ENCODE data around the gene PDE8B. TPM values are rescaled to one million over a fixed set of nuclear protein-coding genes. Genes with fewer than 3 reads are reported as not detected.

The PDE8B gene
- total RNA-seq, 1 experiment from 2014 or later = 0.07 TPM

DNA sequence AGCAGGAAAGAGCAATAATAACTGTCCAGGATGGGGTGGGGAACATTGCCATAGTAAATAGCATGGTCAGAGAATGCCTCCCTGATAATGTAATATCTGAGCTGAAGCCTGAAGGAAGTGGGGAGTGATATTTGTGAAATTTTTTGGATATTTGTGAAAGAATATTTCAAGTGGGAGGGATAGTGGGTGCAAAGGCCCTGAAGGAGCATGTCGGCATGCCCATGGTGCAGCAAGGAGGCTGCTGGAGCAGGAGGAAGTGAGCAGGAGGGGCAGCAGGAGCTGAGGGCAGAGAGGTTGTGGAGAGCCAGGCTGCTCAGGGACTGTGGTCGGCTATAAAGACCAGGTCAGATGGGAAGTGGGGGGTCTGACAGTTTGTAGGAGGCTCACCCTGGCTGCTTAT lies 21.1 kb upstream of the PDE8B start:
- no peak for DNase-seq
- TF ChIP-seq, protein P1, sequence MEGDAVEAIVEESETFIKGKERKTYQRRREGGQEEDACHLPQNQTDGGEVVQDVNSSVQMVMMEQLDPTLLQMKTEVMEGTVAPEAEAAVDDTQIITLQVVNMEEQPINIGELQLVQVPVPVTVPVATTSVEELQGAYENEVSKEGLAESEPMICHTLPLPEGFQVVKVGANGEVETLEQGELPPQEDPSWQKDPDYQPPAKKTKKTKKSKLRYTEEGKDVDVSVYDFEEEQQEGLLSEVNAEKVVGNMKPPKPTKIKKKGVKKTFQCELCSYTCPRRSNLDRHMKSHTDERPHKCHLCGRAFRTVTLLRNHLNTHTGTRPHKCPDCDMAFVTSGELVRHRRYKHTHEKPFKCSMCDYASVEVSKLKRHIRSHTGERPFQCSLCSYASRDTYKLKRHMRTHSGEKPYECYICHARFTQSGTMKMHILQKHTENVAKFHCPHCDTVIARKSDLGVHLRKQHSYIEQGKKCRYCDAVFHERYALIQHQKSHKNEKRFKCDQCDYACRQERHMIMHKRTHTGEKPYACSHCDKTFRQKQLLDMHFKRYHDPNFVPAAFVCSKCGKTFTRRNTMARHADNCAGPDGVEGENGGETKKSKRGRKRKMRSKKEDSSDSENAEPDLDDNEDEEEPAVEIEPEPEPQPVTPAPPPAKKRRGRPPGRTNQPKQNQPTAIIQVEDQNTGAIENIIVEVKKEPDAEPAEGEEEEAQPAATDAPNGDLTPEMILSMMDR (conservative IDR thresholded peaks at IDR 0.05) = no peak
- Histone ChIP-seq H4K91ac (ENCODE audit: insufficient read length, low read depth, low read length) (no peak overlapping the region), H2AK5ac (ENCODE audit: insufficient read length, low read length) (no peak overlapping the region), H3K4ac (ENCODE audit: low read depth, low read length) (no peak overlapping the region), H3K79me2 (ENCODE audit: insufficient read depth, low read length) (no peaks in the 10 kb centered on the region), H2BK15ac (ENCODE audit: low read depth, low read length) (no peak overlapping the region), H4K20me1 (ENCODE audit: control insufficient read depth, insufficient read depth, insufficient read length) (no peaks in the 10 kb centered on the region), H2BK5ac (ENCODE audit: insufficient read length, low read length) (no peak overlapping the region), H3K23me2 (ENCODE audit: insufficient read length, low read depth, low read length, poor library complexity, severe bottlenecking) (no peaks in the 10 kb centered on the region), H3T11ph (ENCODE audit: low read length) (no peak overlapping the region), H3K79me1 (ENCODE audit: insufficient read depth, low read depth, low read length, poor library complexity, severe bottlenecking) (no peaks in the 10 kb centered on the region), H3K18ac (ENCODE audit: insufficient read length, low read depth, low read length) (no peak overlapping the region), H3K14ac (ENCODE audit: insufficient read depth, low read length) (no peak overlapping the region), H3K27ac (ENCODE audit: insufficient read length, low read depth, low read length) (no peak overlapping the region), H4K5ac (ENCODE audit: insufficient read length, low read depth, low read length) (no peak overlapping the region), H2BK12ac (ENCODE audit: insufficient read length, low read depth, low read length) (no peak overlapping the region), H3K9ac (ENCODE audit: extremely low read depth, insufficient read length, low read length) (no peak overlapping the region), H3K4me1 (ENCODE audit: insufficient read depth, low read length) (no peaks in the 10 kb centered on the region), H2AFZ (ENCODE audit: low read length) (no peak overlapping the region), H3K56ac (ENCODE audit: insufficient read length, low read depth, low read length) (no peak overlapping the region), H3K23ac (ENCODE audit: insufficient read length, low read depth, low read length) (no peak overlapping the region), H2BK120ac (ENCODE audit: low read depth, low read length, poor library complexity, severe bottlenecking) (no peak overlapping the region), H3K9me3 (ENCODE audit: control insufficient read depth, low read depth, low read length) (no peaks in the 10 kb centered on the region), H3K4me2 (ENCODE audit: insufficient read depth, insufficient read length, low read length) (no peak overlapping the region), H2BK20ac (ENCODE audit: low read depth, low read length, poor library complexity, severe bottlenecking) (no peak overlapping the region), H4K8ac (replicated peaks; ENCODE audit: insufficient read length, low read depth, low read length) (no peak overlapping the region), H3K27me3 (ENCODE audit: insufficient read depth, low read length) (no peaks in the 10 kb centered on the region)
- Mint-ChIP-seq H3K9me3 (peaks cover 8 to 10% of the 10 kb centered on the region in 2 experiments), H3K27me3 (ENCODE audit: low read depth) (peaks cover 9% of the 10 kb centered on the region), H3K4me1 (no peaks in the 10 kb centered on the region), H3K27ac (no peak overlapping the region), H3K36me3 (ENCODE audit: insufficient read depth in 1 of 3, low read depth in 3 of 3) (peaks cover 0 to 8% (median 0%) of the 10 kb centered on the region in 3 experiments; a peak in 2 of 7 replicates), H3K4me3 (no peak overlapping the region)
- no CpG with 5 or more reads among the region's 2 CpGs for WGBS (ENCODE audit: extremely low coverage, insufficient read length, low lambda C conversion rate)
